Endothelial cell of umbilical vein (primary cell): ENCODE data around the gene ALDH4A1. TPM values are rescaled to one million over a fixed set of nuclear protein-coding genes. Genes with fewer than 3 reads are reported as not detected.

Source experiments
- BruUV-seq: library from RNA; stranded (reverse); fragments of 400-500 nt; replicated peaks from 2 replicates; lab custom pipeline; 2021; lab: Mats Ljungman, UMichigan
- CTCF ChIA-PET: fragments of 300-600, 350-600 bp; sonication (Branson Sonifier 250); formaldehyde crosslinking; loops from one replicate; lab custom pipeline; 2021; ENCODE audit warnings: antibody characterized with exemption, inconsistent platforms; lab: Charles Lee
- POLR2A ChIA-PET: fragments of 300-600, 350-600 bp; sonication (Branson Sonifier 250); formaldehyde crosslinking; loops from one replicate; lab custom pipeline; 2021; ENCODE audit warnings: antibody characterized with exemption, inconsistent platforms; lab: Charles Lee
- DNase-seq: peaks from one replicate; pipeline ENCODE4 v3.0.0-alpha.2; 2011; ENCODE audit warnings: low read depth, low spot score
- FAIRE-seq: peaks from 2 replicates; lab custom pipeline; 2011; peaks lifted over from hg19 to GRCh38; lab: Jason Lieb, UNC
- H2AFZ ChIP-seq: 2 replicates; pipeline ENCODE4 v1.6.0; 2012; ENCODE audit warnings: low read depth, low read length, control low read depth, inconsistent platforms
- H3K27ac ChIP-seq: 2 replicates; pipeline ENCODE4 v1.5.1; 2011; ENCODE audit warnings: low read depth, mild to moderate bottlenecking, control low read depth, low read length, moderate library complexity; ENCODE audit not compliant: insufficient read depth
- H3K27me3 ChIP-seq, 2 experiments: 2 replicates each; pipeline versions ENCODE4 v1.6.0 to v1.6.1; 2011; ENCODE audit warnings: low read length in 2 of 2, mixed read lengths in 1 of 2; ENCODE audit not compliant: control insufficient read depth in 2 of 2, insufficient read depth in 2 of 2
- H3K36me3 ChIP-seq, 2 experiments: 2 replicates in 1 of 2; 3 replicates in 1 of 2; pipeline ENCODE4 v1.5.1; 2011; ENCODE audit warnings: low read length in 2 of 2, mild to moderate bottlenecking in 1 of 2, moderate library complexity in 1 of 2; ENCODE audit not compliant: control insufficient read depth in 2 of 2, insufficient read depth in 2 of 2; ENCODE audit errors: extremely low read depth in 1 of 2
- H3K4me1 ChIP-seq: 3 replicates; pipeline ENCODE4 v1.5.1; 2011; ENCODE audit warnings: mild to moderate bottlenecking, low read length; ENCODE audit not compliant: control insufficient read depth, insufficient read depth; ENCODE audit errors: extremely low read depth
- H3K4me2 ChIP-seq: 2 replicates; pipeline ENCODE4 v1.6.1; 2011; ENCODE audit warnings: low read length, control low read depth, mixed read lengths; ENCODE audit not compliant: insufficient read depth
- H3K4me3 ChIP-seq, 3 experiments: fragments of 200-600 bp in 1 of 3; sonication (generic), shearing (Covaris generic) in 1 of 3; replicated peaks in 1 of 3; 2 replicates each; pipeline ENCODE4 v1.5.1; 2011 to 2016; ENCODE audit warnings: control low read depth in 3 of 3, low read length in 3 of 3, mild to moderate bottlenecking in 2 of 3, inconsistent platforms in 1 of 3, low read depth in 1 of 3, moderate library complexity in 1 of 3; ENCODE audit not compliant: insufficient read depth in 1 of 3
- H3K79me2 ChIP-seq: 2 replicates; pipeline ENCODE4 v1.6.0; 2012; ENCODE audit warnings: low read length, inconsistent platforms; ENCODE audit not compliant: control insufficient read depth, insufficient read depth
- H3K9ac ChIP-seq: replicated peaks from 2 replicates; pipeline ENCODE3; 2011; ENCODE audit warnings: low read length, control low read depth; ENCODE audit not compliant: insufficient read depth; ENCODE audit errors: extremely low read depth
- H3K9me1 ChIP-seq: replicated peaks from 3 replicates; pipeline ENCODE4 v1.6.0; 2011; ENCODE audit warnings: mild to moderate bottlenecking, low read length; ENCODE audit not compliant: control insufficient read depth, insufficient read depth; ENCODE audit errors: extremely low read depth
- H3K9me3 ChIP-seq: replicated peaks from 2 replicates; pipeline ENCODE4 v1.5.1; 2012; ENCODE audit warnings: low read length, inconsistent platforms; ENCODE audit not compliant: control insufficient read depth, insufficient read depth
- H4K20me1 ChIP-seq: replicated peaks from 2 replicates; pipeline ENCODE3; 2011; ENCODE audit warnings: mild to moderate bottlenecking, low read length; ENCODE audit not compliant: control insufficient read depth, insufficient read depth; ENCODE audit errors: extremely low read depth
- EZH2 ChIP-seq: IDR thresholded peaks from 2 replicates; pipeline ENCODE4 v1.6.1; 2012; ENCODE audit warnings: borderline replicate concordance, low read depth, mild to moderate bottlenecking, moderate library complexity, low read length, inconsistent platforms; ENCODE audit not compliant: severe bottlenecking
- FOS ChIP-seq: IDR thresholded peaks from 2 replicates; pipeline ENCODE4 v1.6.1; 2011; ENCODE audit warnings: mild to moderate bottlenecking, low read length, moderate library complexity, borderline replicate concordance; ENCODE audit not compliant: insufficient read depth
- GATA2 ChIP-seq: IDR thresholded peaks from 2 replicates; pipeline ENCODE4 v1.7.0; 2011; ENCODE audit warnings: low read depth, mild to moderate bottlenecking, moderate library complexity, mixed read lengths, low read length; ENCODE audit not compliant: insufficient read length, insufficient read depth
- JUN ChIP-seq: IDR thresholded peaks from 2 replicates; pipeline ENCODE4 v1.6.1; 2011; ENCODE audit warnings: borderline replicate concordance, low read depth; ENCODE audit not compliant: insufficient read length, insufficient read depth
- MYC ChIP-seq: IDR thresholded peaks from one replicate; pipeline ENCODE4 v1.6.1; 2011; ENCODE audit warnings: mild to moderate bottlenecking, low read depth, low read length
- POLR2A ChIP-seq: IDR thresholded peaks from 2 replicates; pipeline ENCODE4 v1.6.1; 2012; ENCODE audit warnings: low read depth, mild to moderate bottlenecking, control low read depth, low read length
- POLR2AphosphoS5 ChIP-seq: IDR thresholded peaks from 2 replicates; pipeline ENCODE4 v1.6.1; 2012; ENCODE audit warnings: low read depth, mild to moderate bottlenecking, control low read depth, low read length, moderate library complexity; ENCODE audit not compliant: insufficient read depth
- dilution Hi-C: fragments of 300-500 bp; cut with MboI; formaldehyde crosslinking; loops from one replicate; pipeline ENCODE4 v1.15.0; 2019; ENCODE audit warnings: low sequenced_read_pairs; ENCODE audit not compliant: extremely low pct_ligation_motif_present
- intact Hi-C: fragments of 100-400 bp; cut with micrococcal nuclease; formaldehyde crosslinking; loops from one replicate; pipeline ENCODE4 v1.10.0; 2022
- polyA plus RNA-seq, 4 experiments: library from polyadenylated mRNA; depleted of rRNA in 3 of 4; stranded (reverse) in 3 of 4; unstranded in 1 of 4; fragments of >200 nt; gene quantifications; 2 replicates each; pipeline versions ENCODE4 v1.2.1 to v1.2.3, GENCODE V29; 2011 to 2012; ENCODE audit warnings: missing spikeins in 1 of 4
- total RNA-seq: library from RNA; stranded (reverse); gene quantifications from 2 replicates; pipeline ENCODE4 v1.2.3, GENCODE V29; 2021
- TF ChIP-seq, protein P1 (sequence below): IDR thresholded peaks from 2 replicates; pipeline ENCODE4 v1.6.1; 2011; ENCODE audit not compliant: insufficient read depth, insufficient read length
- TF ChIP-seq, protein P2 (sequence below), 2 donors: IDR thresholded peaks; 1 replicate in 1 of 2; 2 replicates in 1 of 2; pipeline ENCODE4 v1.5.1; 2011; ENCODE audit warnings: low read length in 2 of 2, mild to moderate bottlenecking in 2 of 2, moderate library complexity in 2 of 2, control low read depth in 1 of 2, inconsistent platforms in 1 of 2, low read depth in 1 of 2; ENCODE audit not compliant: insufficient read depth in 1 of 2; ENCODE audit errors: extremely low read depth in 1 of 2

ALDH4A1 gene
- total and polyA plus RNA-seq, 2 donors (not counting 3 experiments of a cell fraction or from before 2014, with no cell fraction given): 17.4 to 18.5 TPM

DNA sequence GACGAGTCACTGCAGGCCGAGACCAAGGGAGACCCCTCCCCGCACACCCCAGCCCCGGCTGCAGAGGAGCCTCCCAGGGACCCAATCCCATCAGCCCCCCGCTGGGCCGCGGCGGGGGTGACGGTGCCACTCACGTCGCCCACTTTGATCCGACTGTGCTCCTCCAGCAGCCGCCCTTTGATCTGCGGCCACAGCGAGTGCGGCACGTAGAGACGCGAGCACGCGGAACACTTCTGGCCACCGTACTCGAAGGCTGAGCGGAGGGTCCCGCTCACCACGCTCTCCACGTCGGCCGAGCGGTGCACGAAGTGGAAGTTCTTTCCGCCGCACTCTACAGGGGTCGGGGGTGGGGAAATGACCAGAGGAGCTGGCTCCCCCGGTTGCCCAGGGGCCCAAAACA lies 25.1 kb downstream of the ALDH4A1 start:
- Histone ChIP-seq H3K36me3 (peaks cover 0 to 4% of the 10 kb centered on the region in 2 experiments), H3K9me3 (no peaks in the 10 kb centered on the region), H3K79me2 (no peaks in the 10 kb centered on the region), H3K4me2 (no peak overlapping the region), H3K27me3 (no peaks in the 10 kb centered on the region), H4K20me1 (no peaks in the 10 kb centered on the region), H3K9me1 (no peaks in the 10 kb centered on the region), H3K4me1 (no peaks in the 10 kb centered on the region), H2AFZ (no peak overlapping the region), H3K4me3 (no peak overlapping the region), H3K27ac (no peak overlapping the region), H3K9ac (no peak overlapping the region)
- dilution Hi-C loops (no loop called here), intact Hi-C loops (loop anchor here (10.0 kb wide), 1 partner anchor 1212 kb away; no protein-coding TSS in a partner anchor)
- FAIRE-seq: no peak
- ChIA-PET CTCF (interaction anchor here (1.7 to 7.2 kb wide), 2 partner anchors 281 to 295 kb away, joined by 3 to 127 read pairs; no protein-coding TSS in a partner anchor), POLR2A (no interaction called here)
- DNase-seq: no peak
- TF ChIP-seq MYC: no peak
- no peak for TF ChIP-seq POLR2A
- TF ChIP-seq, protein P1, sequence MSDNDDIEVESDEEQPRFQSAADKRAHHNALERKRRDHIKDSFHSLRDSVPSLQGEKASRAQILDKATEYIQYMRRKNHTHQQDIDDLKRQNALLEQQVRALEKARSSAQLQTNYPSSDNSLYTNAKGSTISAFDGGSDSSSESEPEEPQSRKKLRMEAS: no peak
- no peak for TF ChIP-seq JUN
- TF ChIP-seq GATA2: no peak
- no peak for TF ChIP-seq POLR2AphosphoS5
- TF ChIP-seq FOS: no peak
- TF ChIP-seq, protein P2, sequence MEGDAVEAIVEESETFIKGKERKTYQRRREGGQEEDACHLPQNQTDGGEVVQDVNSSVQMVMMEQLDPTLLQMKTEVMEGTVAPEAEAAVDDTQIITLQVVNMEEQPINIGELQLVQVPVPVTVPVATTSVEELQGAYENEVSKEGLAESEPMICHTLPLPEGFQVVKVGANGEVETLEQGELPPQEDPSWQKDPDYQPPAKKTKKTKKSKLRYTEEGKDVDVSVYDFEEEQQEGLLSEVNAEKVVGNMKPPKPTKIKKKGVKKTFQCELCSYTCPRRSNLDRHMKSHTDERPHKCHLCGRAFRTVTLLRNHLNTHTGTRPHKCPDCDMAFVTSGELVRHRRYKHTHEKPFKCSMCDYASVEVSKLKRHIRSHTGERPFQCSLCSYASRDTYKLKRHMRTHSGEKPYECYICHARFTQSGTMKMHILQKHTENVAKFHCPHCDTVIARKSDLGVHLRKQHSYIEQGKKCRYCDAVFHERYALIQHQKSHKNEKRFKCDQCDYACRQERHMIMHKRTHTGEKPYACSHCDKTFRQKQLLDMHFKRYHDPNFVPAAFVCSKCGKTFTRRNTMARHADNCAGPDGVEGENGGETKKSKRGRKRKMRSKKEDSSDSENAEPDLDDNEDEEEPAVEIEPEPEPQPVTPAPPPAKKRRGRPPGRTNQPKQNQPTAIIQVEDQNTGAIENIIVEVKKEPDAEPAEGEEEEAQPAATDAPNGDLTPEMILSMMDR (IDR thresholded peaks at IDR 0.05; ENCODE audit: extremely low read depth in 1 of 2, insufficient read depth in 1 of 2, low read depth in 1 of 2, low read length in 2 of 2): no peak
- TF ChIP-seq EZH2: no peak
- BruUV-seq: no TSS peak
